CD4-positive, alpha-beta T cell treated with Interleukin-12 subunit alpha and Interleukin-12 subunit beta, for 1 hour (primary cell): ENCODE data around the gene STYXL2.

Experiments
- DNase-seq: peaks from one replicate; pipeline ENCODE4 v3.0.0-alpha.2; 2020

The STYXL2 gene

GRCh38 chr1:167111868-167112709, 18.2 kb downstream of the STYXL2 start:
- no peak for DNase-seq

- no peak for DNase-seq
Measured at GRCh38 chr1:167114725-167115124, 20.9 kb downstream of the STYXL2 start.

GRCh38 chr1:167115655-167116054, 21.8 kb downstream of the STYXL2 start:
- DNase-seq: no peak

- no peak for DNase-seq
Measured at GRCh38 chr1:167116174-167116573, 22.3 kb downstream of the STYXL2 start.

- no peak for DNase-seq
Measured at GRCh38 chr1:167117225-167117624, 23.4 kb downstream of the STYXL2 start.

- DNase-seq: no peak
Measured at GRCh38 chr1:167118188-167118587, 24.3 kb downstream of the STYXL2 start.

GRCh38 chr1:167119696-167120095, 25.8 kb downstream of the STYXL2 start:
- no peak for DNase-seq

GRCh38 chr1:167120899-167121298, 27.0 kb downstream of the STYXL2 start:
- peak; percentile 29 for DNase-seq

GRCh38 chr1:167121375-167122120, 27.7 kb downstream of the STYXL2 start:
- peak; percentile 26 for DNase-seq

- DNase-seq: no peak
Measured at GRCh38 chr1:167122121-167122480, 28.2 kb downstream of the STYXL2 start.

GRCh38 chr1:167122568-167122967, 28.7 kb downstream of the STYXL2 start:
- DNase-seq: no peak

- DNase-seq: no peak
Measured at GRCh38 chr1:167126317-167126716, 32.4 kb downstream of the STYXL2 start.

GRCh38 chr1:167126811-167127210, 32.9 kb downstream of the STYXL2 start:
- DNase-seq: no peak

GRCh38 chr1:167127236-167127635, 33.4 kb downstream of the STYXL2 start:
- no peak for DNase-seq

- no peak for DNase-seq
Measured at GRCh38 chr1:167127661-167128060, 33.8 kb downstream of the STYXL2 start.

- peak; percentile 8 for DNase-seq
Measured at GRCh38 chr1:167128261-167129227, 34.7 kb downstream of the STYXL2 start.

GRCh38 chr1:167130829-167131510, 37.1 kb downstream of the STYXL2 start:
- DNase-seq: no peak

- no peak for DNase-seq
Measured at GRCh38 chr1:167132301-167133010, 38.6 kb downstream of the STYXL2 start.

GRCh38 chr1:167135281-167135840, 41.5 kb downstream of the STYXL2 start:
- no peak for DNase-seq

- DNase-seq: no peak
Measured at GRCh38 chr1:167136191-167136614, 42.3 kb downstream of the STYXL2 start.

- DNase-seq: no peak
Measured at GRCh38 chr1:167136806-167137205, 42.9 kb downstream of the STYXL2 start.
